22Rv1 (cell line): ENCODE measurements around the gene KRTAP6-3.

Experiments used
- ZFX ChIP-seq: fragments of 450-650 bp; IDR thresholded peaks from 2 replicates; pipeline ENCODE4 v1.6.1; 2017; ENCODE audit warnings: antibody characterized with exemption, borderline replicate concordance
- TF ChIP-seq, protein P1 (sequence below): fragments of 450-650 bp; IDR thresholded peaks from 2 replicates; pipeline ENCODE4 v1.5.1; 2017; ENCODE audit warnings: mild to moderate bottlenecking

DNA sequence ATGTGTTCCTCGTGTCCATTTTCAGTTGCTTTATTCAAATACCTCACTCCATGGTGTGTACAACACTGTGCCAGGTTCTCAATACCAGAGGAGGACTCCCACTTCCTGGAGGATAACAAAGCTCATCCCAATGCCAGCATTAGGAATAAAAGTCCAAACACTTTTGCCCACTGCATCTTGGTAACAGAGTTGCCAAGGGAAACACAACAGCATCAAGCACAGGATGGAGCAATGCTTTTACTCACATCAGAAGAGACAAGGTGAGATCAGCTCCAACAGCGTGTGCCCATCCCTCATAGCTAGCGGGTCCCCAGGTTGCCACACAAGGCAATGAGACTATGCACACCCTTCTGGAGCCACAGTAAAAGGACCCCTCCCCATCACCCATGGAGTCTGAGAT is 31.1 kb downstream of the KRTAP6-3 start:
- TF ChIP-seq, protein P1, sequence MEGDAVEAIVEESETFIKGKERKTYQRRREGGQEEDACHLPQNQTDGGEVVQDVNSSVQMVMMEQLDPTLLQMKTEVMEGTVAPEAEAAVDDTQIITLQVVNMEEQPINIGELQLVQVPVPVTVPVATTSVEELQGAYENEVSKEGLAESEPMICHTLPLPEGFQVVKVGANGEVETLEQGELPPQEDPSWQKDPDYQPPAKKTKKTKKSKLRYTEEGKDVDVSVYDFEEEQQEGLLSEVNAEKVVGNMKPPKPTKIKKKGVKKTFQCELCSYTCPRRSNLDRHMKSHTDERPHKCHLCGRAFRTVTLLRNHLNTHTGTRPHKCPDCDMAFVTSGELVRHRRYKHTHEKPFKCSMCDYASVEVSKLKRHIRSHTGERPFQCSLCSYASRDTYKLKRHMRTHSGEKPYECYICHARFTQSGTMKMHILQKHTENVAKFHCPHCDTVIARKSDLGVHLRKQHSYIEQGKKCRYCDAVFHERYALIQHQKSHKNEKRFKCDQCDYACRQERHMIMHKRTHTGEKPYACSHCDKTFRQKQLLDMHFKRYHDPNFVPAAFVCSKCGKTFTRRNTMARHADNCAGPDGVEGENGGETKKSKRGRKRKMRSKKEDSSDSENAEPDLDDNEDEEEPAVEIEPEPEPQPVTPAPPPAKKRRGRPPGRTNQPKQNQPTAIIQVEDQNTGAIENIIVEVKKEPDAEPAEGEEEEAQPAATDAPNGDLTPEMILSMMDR, result no peak
- TF ChIP-seq ZFX, result no peak
